NT2/D1 (cell line): ENCODE data around the gene PRM1.

Source experiments
- YY1 ChIP-seq: IDR thresholded peaks from 2 replicates; pipeline ENCODE4 v1.6.1; 2011; ENCODE audit not compliant: insufficient read length, insufficient read depth
- ZNF274 ChIP-seq: IDR thresholded peaks from 2 replicates; pipeline ENCODE4 v1.6.1; 2011; ENCODE audit warnings: mild to moderate bottlenecking, low read depth, low read length

DNA sequence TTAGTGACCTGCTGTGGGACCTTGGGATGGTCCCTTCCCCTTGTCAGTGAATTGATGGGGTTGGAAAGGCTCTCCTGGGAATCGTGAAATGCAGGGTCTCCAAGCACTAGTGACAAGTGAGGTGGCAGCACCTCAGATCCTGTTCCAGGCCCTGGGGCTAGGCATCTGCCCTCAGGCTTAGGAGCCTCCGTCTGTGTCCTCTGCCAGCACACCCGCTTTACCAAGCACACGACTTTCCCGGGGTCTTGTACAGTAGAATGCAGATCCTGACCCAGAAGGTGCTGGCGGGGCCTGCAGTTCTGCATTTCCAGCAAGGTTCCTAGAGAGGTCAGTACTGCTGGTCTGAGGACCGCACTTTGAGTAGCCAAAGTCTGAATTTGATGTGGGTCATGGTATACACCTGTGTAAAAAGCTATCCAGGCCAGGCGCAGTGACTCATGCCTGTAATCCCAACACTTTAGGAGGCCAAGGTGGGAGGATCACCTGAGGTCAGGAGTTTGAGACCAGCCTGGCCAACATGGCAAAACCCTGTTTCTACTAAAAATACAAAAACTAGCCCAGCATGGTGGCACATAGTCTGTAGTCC lies 33.3 kb upstream of the PRM1 start:
- TF ChIP-seq YY1 (no peak), ZNF274 (no peak)
